BJ (cell line): ENCODE measurements around the gene CFAP119. TPM values are rescaled to one million over a fixed set of nuclear protein-coding genes. Genes with fewer than 3 reads are reported as not detected.

Source experiments
- CTCF ChIA-PET: fragments of 350-600 bp; formaldehyde crosslinking; extraction: SDS; loops from one replicate; lab custom pipeline; 2021; ENCODE audit warnings: antibody characterized with exemption, inconsistent platforms; lab: Yijun Ruan, JAX
- POLR2A ChIA-PET: fragments of 300-600 bp; sonication (Branson Sonifier 250); formaldehyde crosslinking; extraction: SDS; loops from one replicate; lab custom pipeline; 2021; ENCODE audit warnings: antibody characterized with exemption; lab: Charles Lee
- DNase-seq: peaks from one replicate; pipeline ENCODE4 v3.0.0-alpha.2; 2011; ENCODE audit warnings: low read depth
- H3K27me3 ChIP-seq: 2 replicates; pipeline ENCODE4 v1.6.0; 2011; ENCODE audit warnings: low read length; ENCODE audit not compliant: control insufficient read depth, insufficient read depth
- H3K36me3 ChIP-seq: 2 replicates; pipeline ENCODE4 v1.5.1; 2011; ENCODE audit warnings: low read length; ENCODE audit not compliant: control insufficient read depth, insufficient read depth
- H3K4me3 ChIP-seq: 2 replicates; pipeline ENCODE4 v1.5.1; 2011; ENCODE audit warnings: low read depth, mild to moderate bottlenecking, control low read depth, low read length
- polyA plus RNA-seq: library from polyadenylated mRNA; depleted of rRNA; stranded (reverse); fragments of >200 nt; gene quantifications from 2 replicates; pipeline ENCODE4 v1.2.3, GENCODE V29; 2011
- TF ChIP-seq, protein P1 (sequence below): IDR thresholded peaks from 2 replicates; pipeline ENCODE4 v1.5.1; 2011; ENCODE audit warnings: low read depth, mild to moderate bottlenecking, control low read depth, inconsistent platforms, low read length, moderate library complexity; ENCODE audit not compliant: insufficient read depth

Gene CFAP119
- polyA plus RNA-seq, 1 experiment, result 4.7 TPM

DNA sequence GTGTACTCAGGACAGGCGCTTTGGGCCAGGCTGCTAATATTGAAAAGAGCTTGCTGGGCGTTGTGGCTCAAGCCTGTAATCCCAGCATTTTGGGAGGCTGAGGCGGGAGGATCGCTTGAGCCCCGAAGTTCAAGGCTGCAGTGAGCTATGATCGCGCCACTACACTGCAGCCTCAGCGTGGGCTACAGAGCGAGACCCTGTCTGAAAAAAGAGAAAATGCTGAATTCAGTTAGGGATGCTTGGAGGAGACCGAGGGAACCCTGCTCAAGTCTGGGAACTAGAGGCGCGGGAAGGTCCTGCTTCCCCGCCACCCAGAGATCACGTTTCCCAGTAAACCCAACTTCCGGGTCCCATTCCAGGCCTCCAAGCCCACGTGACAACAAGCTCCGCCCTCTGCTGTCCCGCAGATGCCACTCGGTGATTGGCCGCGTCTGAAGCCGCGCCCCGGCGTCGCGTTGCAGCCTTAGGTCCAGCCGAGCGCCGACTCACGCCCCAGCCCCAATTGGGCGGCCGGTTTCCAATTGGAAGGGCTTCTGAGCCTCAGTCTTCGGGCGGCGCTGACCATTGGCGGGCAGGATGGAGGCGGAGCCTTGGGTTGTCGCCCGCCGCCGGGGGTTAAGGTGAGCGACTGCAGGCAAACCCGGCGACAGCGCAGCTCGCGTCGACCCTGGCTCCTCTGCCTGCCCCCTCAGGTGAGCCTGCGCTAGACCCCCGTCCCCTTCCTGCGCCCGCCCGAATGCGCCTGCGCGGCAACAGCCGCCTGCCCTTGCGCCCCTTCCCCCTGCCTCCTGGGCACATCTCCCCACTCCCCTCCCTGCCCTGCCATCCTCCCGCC is 13.8 kb downstream of the CFAP119 start, which contains the start of gene PHKG2:
Gene PHKG2, plus strand, starts transcription at position 627 of the 835 bp plus-strand sequence. CDS start 396 bp downstream, outside the sequence.
- ChIA-PET CTCF (interaction anchor here (1.3 to 1.8 kb wide), 2 partner anchors 12 to 119 kb away, joined by 3 read pairs; no protein-coding TSS in a partner anchor), POLR2A (interaction anchor here (0.6 kb wide), 1 partner anchor 50 kb away, joined by 3 read pairs; no protein-coding TSS in a partner anchor)
- TF ChIP-seq, protein P1, sequence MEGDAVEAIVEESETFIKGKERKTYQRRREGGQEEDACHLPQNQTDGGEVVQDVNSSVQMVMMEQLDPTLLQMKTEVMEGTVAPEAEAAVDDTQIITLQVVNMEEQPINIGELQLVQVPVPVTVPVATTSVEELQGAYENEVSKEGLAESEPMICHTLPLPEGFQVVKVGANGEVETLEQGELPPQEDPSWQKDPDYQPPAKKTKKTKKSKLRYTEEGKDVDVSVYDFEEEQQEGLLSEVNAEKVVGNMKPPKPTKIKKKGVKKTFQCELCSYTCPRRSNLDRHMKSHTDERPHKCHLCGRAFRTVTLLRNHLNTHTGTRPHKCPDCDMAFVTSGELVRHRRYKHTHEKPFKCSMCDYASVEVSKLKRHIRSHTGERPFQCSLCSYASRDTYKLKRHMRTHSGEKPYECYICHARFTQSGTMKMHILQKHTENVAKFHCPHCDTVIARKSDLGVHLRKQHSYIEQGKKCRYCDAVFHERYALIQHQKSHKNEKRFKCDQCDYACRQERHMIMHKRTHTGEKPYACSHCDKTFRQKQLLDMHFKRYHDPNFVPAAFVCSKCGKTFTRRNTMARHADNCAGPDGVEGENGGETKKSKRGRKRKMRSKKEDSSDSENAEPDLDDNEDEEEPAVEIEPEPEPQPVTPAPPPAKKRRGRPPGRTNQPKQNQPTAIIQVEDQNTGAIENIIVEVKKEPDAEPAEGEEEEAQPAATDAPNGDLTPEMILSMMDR, result no peak

GRCh38 chr16:30747331-30747730 is 14.5 kb downstream of the CFAP119 start:
- peaks cover 11% of the 10 kb centered on the region for H3K36me3 ChIP-seq
- CTCF ChIA-PET, result interaction anchor here (1.3 to 1.8 kb wide), 2 partner anchors 12 to 118 kb away, joined by 3 read pairs; no protein-coding TSS in a partner anchor
- peak overlapping the region; percentile 47; the same call in 1 of the 2 replicates for H3K4me3 ChIP-seq

More for the DNA sequence above, 13.8 kb downstream of the CFAP119 start, which contains the start of gene PHKG2:
- peaks cover 11% of the 10 kb centered on the region for H3K36me3 ChIP-seq
- DNase-seq, result peak; percentile 95
- peak within 1 kb of the TSS; percentile 99 for H3K4me3 ChIP-seq
- H3K27me3 ChIP-seq, result no peaks in the 10 kb centered on the region

GRCh38 chr16:30746638-30747175 is 15.2 kb downstream of the CFAP119 start:
- H3K4me3 ChIP-seq, result no peak overlapping the region
- no peak for DNase-seq
- peaks cover 11% of the 10 kb centered on the region for H3K36me3 ChIP-seq
- TF ChIP-seq, protein P1, result no peak
- ChIA-PET POLR2A (no interaction called here), CTCF (interaction anchor here (1.8 kb wide), 1 partner anchor 13 kb away, joined by 3 read pairs; no protein-coding TSS in a partner anchor)
- H3K27me3 ChIP-seq, result no peaks in the 10 kb centered on the region

More at GRCh38 chr16:30747331-30747730, 14.5 kb downstream of the CFAP119 start:
- H3K27me3 ChIP-seq, result no peaks in the 10 kb centered on the region
- TF ChIP-seq, protein P1, result no peak
- peak; percentile 9 for DNase-seq
- POLR2A ChIA-PET, result interaction anchor here (0.6 kb wide), 1 partner anchor 50 kb away, joined by 3 read pairs; no protein-coding TSS in a partner anchor

DNA sequence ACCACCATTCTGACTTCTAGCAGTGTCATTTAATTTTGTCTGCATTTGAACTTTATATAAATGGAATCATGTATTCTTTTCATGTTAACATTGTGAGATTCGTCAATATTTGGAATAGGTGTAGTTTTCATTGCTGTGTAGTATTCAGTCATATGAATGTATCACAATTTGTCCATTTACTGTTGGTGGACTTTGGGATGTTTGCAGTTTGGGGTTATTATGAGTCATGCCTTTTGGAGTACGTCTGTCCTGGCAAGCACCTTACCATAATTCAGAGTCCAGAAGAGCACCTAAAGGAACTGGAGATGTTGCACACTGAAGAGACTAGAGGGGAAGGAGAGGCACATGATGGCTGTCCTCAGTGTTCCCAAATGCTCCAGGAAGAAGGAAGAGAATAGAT is 16.8 kb downstream of the CFAP119 start:
- ChIA-PET POLR2A (no interaction called here), CTCF (interaction anchor here (0.5 kb wide), 1 partner anchor 10 kb away, joined by 4 read pairs; no protein-coding TSS in a partner anchor)
- Histone ChIP-seq H3K36me3 (peaks cover 7% of the 10 kb centered on the region), H3K4me3 (no peak overlapping the region), H3K27me3 (no peaks in the 10 kb centered on the region)
- DNase-seq, result no peak
- TF ChIP-seq, protein P1, result no peak

DNA sequence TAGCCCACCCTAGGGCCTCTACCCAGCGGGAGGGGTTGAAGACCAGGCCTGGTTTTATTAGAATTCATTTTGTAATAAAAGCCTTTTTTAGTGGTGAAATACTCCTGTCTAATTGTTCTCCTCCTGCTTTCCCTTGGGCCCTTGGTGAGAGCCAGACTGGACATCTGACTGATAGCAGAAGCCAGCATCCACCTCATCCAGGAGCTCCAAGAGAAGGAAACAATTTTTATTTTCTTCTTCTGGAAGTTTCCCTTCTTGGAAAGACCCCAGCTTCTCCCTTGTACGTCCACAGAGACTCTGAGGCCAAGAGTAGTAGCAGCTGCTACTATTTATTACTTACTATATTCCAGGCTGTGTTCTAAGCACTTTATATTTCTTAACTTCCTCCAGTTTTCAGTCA is 17.7 kb downstream of the CFAP119 start:
- DNase-seq, result no peak
- CTCF ChIA-PET, result no interaction called here
- TF ChIP-seq, protein P1, result no peak
- POLR2A ChIA-PET, result no interaction called here
- no peaks in the 10 kb centered on the region for H3K27me3 ChIP-seq
- H3K4me3 ChIP-seq, result no peak overlapping the region
- peaks cover 11% of the 10 kb centered on the region for H3K36me3 ChIP-seq
